ENCODE data around the gene PADI3.

GRCh38 chr1:17237561-17237903 is 11.4 kb upstream of the PADI3 start:
- no peak for TF ChIP-seq POLR2AphosphoS5 (IDR thresholded peaks at IDR 0.05; ENCODE audit: low read depth, low read length)
- no peak for TF ChIP-seq TAF1 (IDR thresholded peaks at IDR 0.05; ENCODE audit: borderline replicate concordance, insufficient read depth, low read length)
- no peak for TF ChIP-seq SIN3A (IDR thresholded peaks at IDR 0.05; ENCODE audit: borderline replicate concordance, insufficient read depth, low read length)
- TF ChIP-seq REST (IDR thresholded peaks at IDR 0.05; ENCODE audit: insufficient read depth in 1 of 2, low read depth in 2 of 2, low read length in 2 of 2) = no peak

Data from PFSK-1 (cell line).